Measurements from ENCODE around the gene KCNJ12.
"Not testable (repeated sequence)": the region's sequence is repeated elsewhere in the genome, so short reads cannot be mapped to it uniquely, and the experiment has no call there.

- TF ChIP-seq, protein P1, sequence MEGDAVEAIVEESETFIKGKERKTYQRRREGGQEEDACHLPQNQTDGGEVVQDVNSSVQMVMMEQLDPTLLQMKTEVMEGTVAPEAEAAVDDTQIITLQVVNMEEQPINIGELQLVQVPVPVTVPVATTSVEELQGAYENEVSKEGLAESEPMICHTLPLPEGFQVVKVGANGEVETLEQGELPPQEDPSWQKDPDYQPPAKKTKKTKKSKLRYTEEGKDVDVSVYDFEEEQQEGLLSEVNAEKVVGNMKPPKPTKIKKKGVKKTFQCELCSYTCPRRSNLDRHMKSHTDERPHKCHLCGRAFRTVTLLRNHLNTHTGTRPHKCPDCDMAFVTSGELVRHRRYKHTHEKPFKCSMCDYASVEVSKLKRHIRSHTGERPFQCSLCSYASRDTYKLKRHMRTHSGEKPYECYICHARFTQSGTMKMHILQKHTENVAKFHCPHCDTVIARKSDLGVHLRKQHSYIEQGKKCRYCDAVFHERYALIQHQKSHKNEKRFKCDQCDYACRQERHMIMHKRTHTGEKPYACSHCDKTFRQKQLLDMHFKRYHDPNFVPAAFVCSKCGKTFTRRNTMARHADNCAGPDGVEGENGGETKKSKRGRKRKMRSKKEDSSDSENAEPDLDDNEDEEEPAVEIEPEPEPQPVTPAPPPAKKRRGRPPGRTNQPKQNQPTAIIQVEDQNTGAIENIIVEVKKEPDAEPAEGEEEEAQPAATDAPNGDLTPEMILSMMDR (tag by site-specific recombination; IDR thresholded peaks at IDR 0.05): not testable (repeated sequence)
- TF ChIP-seq, protein P2, sequence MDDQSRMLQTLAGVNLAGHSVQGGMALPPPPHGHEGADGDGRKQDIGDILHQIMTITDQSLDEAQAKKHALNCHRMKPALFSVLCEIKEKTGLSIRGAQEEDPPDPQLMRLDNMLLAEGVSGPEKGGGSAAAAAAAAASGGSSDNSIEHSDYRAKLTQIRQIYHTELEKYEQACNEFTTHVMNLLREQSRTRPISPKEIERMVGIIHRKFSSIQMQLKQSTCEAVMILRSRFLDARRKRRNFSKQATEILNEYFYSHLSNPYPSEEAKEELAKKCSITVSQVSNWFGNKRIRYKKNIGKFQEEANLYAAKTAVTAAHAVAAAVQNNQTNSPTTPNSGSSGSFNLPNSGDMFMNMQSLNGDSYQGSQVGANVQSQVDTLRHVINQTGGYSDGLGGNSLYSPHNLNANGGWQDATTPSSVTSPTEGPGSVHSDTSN (CRISPR knock-in tag; IDR thresholded peaks at IDR 0.05): not testable (repeated sequence)
Measured at GRCh38 chr17:21339571-21339970, 36.6 kb upstream of the KCNJ12 start.
